ENCODE data around the gene PITPNC1. TPM values are rescaled to one million over a fixed set of nuclear protein-coding genes. Genes with fewer than 3 reads are reported as not detected.
A peak's percentile ranks its signal among the peaks of the same experiment; 100 is the strongest.

The PITPNC1 gene
- total and polyA plus RNA-seq, 2 donors (not counting 1 experiment from before 2014, with no cell fraction given): 5.8 to 7.1 TPM

GRCh38 chr17:67636312-67636711, 259.2 kb downstream of the PITPNC1 start:
- Histone ChIP-seq H3K27ac (ENCODE audit: insufficient read depth, low read length) (no peak overlapping the region), H3K36me3 (ENCODE audit: control insufficient read depth, insufficient read depth, low read length) (no peaks in the 10 kb centered on the region), H3K27me3 (ENCODE audit: control insufficient read depth, insufficient read depth, low read length) (no peaks in the 10 kb centered on the region), H3K4me3 (replicated peaks in 1 of 4; ENCODE audit: control extremely low read depth in 1 of 4, insufficient read depth in 1 of 4, low read depth in 3 of 4, low read length in 4 of 4) (no peak overlapping the region), H2AFZ (ENCODE audit: low read length) (no peak overlapping the region), H3K79me2 (ENCODE audit: control insufficient read depth, insufficient read depth, low read length) (no peaks in the 10 kb centered on the region), H3K9me3 (ENCODE audit: control insufficient read depth, insufficient read depth, low read depth, low read length) (no peaks in the 10 kb centered on the region), H3K9ac (ENCODE audit: insufficient read depth, low read length) (no peak overlapping the region), H3K4me1 (ENCODE audit: control insufficient read depth, extremely low read depth, insufficient read depth, low read length) (no peaks in the 10 kb centered on the region), H4K20me1 (ENCODE audit: control insufficient read depth, extremely low read depth, insufficient read depth, low read length) (no peaks in the 10 kb centered on the region), H3K4me2 (ENCODE audit: extremely low read depth, insufficient read depth, low read length) (no peak overlapping the region)
- TF ChIP-seq CTCF (conservative IDR thresholded peaks at IDR 0.05 in 1 of 2, IDR thresholded peaks at IDR 0.05 in 1 of 2; ENCODE audit: low read depth in 1 of 2, low read length in 2 of 2): no peak
- no peak for TF ChIP-seq EZH2 (IDR thresholded peaks at IDR 0.05; ENCODE audit: low read length, missing control alignments)
- DNase-seq (ENCODE audit: low read depth in 2 of 2): no peak

- H3K4me2 ChIP-seq (ENCODE audit: extremely low read depth, insufficient read depth, low read length): no peak overlapping the region
- TF ChIP-seq EZH2 (IDR thresholded peaks at IDR 0.05; ENCODE audit: low read length, missing control alignments): no peak
- TF ChIP-seq CTCF (conservative IDR thresholded peaks at IDR 0.05 in 1 of 2, IDR thresholded peaks at IDR 0.05 in 1 of 2; ENCODE audit: low read depth in 1 of 2, low read length in 2 of 2): no peak
- H3K79me2 ChIP-seq (ENCODE audit: control insufficient read depth, insufficient read depth, low read length): no peaks in the 10 kb centered on the region
- H3K9ac ChIP-seq (ENCODE audit: insufficient read depth, low read length): no peak overlapping the region
- DNase-seq (ENCODE audit: low read depth in 2 of 2): peak; percentile 32 to 83
- H4K20me1 ChIP-seq (ENCODE audit: control insufficient read depth, extremely low read depth, insufficient read depth, low read length): no peaks in the 10 kb centered on the region
- no peak overlapping the region for H3K27ac ChIP-seq (ENCODE audit: insufficient read depth, low read length)
- no peaks in the 10 kb centered on the region for H3K36me3 ChIP-seq (ENCODE audit: control insufficient read depth, insufficient read depth, low read length)
- H2AFZ ChIP-seq (ENCODE audit: low read length): no peak overlapping the region
- no peak overlapping the region for H3K4me3 ChIP-seq (replicated peaks in 1 of 4; ENCODE audit: control extremely low read depth in 1 of 4, insufficient read depth in 1 of 4, low read depth in 3 of 4, low read length in 4 of 4)
- no peaks in the 10 kb centered on the region for H3K27me3 ChIP-seq (ENCODE audit: control insufficient read depth, insufficient read depth, low read length)
- H3K9me3 ChIP-seq (ENCODE audit: control insufficient read depth, insufficient read depth, low read depth, low read length): no peaks in the 10 kb centered on the region
- H3K4me1 ChIP-seq (ENCODE audit: control insufficient read depth, extremely low read depth, insufficient read depth, low read length): no peaks in the 10 kb centered on the region
Observed at GRCh38 chr17:67636834-67637520, 259.9 kb downstream of the PITPNC1 start.

GRCh38 chr17:67637901-67638641, 261.0 kb downstream of the PITPNC1 start:
- no peaks in the 10 kb centered on the region for H3K79me2 ChIP-seq (ENCODE audit: control insufficient read depth, insufficient read depth, low read length)
- H3K9ac ChIP-seq (ENCODE audit: insufficient read depth, low read length): no peak overlapping the region
- peak in 1 of 2 donors; percentile 42 for DNase-seq (ENCODE audit: low read depth in 2 of 2)
- no peaks in the 10 kb centered on the region for H3K4me1 ChIP-seq (ENCODE audit: control insufficient read depth, extremely low read depth, insufficient read depth, low read length)
- no peaks in the 10 kb centered on the region for H4K20me1 ChIP-seq (ENCODE audit: control insufficient read depth, extremely low read depth, insufficient read depth, low read length)
- H3K27ac ChIP-seq (ENCODE audit: insufficient read depth, low read length): no peak overlapping the region
- H3K36me3 ChIP-seq (ENCODE audit: control insufficient read depth, insufficient read depth, low read length): no peaks in the 10 kb centered on the region
- no peak overlapping the region for H3K4me2 ChIP-seq (ENCODE audit: extremely low read depth, insufficient read depth, low read length)
- H3K9me3 ChIP-seq (ENCODE audit: control insufficient read depth, insufficient read depth, low read depth, low read length): no peaks in the 10 kb centered on the region
- H3K4me3 ChIP-seq (replicated peaks in 1 of 4; ENCODE audit: control extremely low read depth in 1 of 4, insufficient read depth in 1 of 4, low read depth in 3 of 4, low read length in 4 of 4): no peak overlapping the region
- no peaks in the 10 kb centered on the region for H3K27me3 ChIP-seq (ENCODE audit: control insufficient read depth, insufficient read depth, low read length)
- H2AFZ ChIP-seq (ENCODE audit: low read length): no peak overlapping the region
- TF ChIP-seq EZH2 (IDR thresholded peaks at IDR 0.05; ENCODE audit: low read length, missing control alignments) (no peak), CTCF (conservative IDR thresholded peaks at IDR 0.05 in 1 of 2, IDR thresholded peaks at IDR 0.05 in 1 of 2; ENCODE audit: low read depth in 1 of 2, low read length in 2 of 2) (no peak)

Data from fibroblast of lung (primary cell).